T-cell (primary cell): Measurements from ENCODE around the gene TRIP12. TPM values are rescaled to one million over a fixed set of nuclear protein-coding genes. Genes with fewer than 3 reads are reported as not detected.

Experiments used
- ATAC-seq, 4 experiments: fragments of 200-7000 bp in 3 of 4; fragments of 150-1000 bp in 1 of 4; cut with Tn5 transposase; replicated peaks in 1 of 4; 1 replicate in 3 of 4; 2 replicates in 1 of 4; pipeline ENCODE4 v1.10.0; 2021; ENCODE audit warnings: moderate library complexity in 3 of 4, mild to moderate bottlenecking in 2 of 4, moderate number of reproducible peaks in 1 of 4
- CTCF ChIA-PET, 2 donors: fragments of 300-600 bp; sonication (Branson Sonifier 250); formaldehyde crosslinking; loops; one replicate each; lab custom pipeline; 2022; ENCODE audit warnings: antibody characterized with exemption in 2 of 2; lab: Charles Lee
- POLR2A ChIA-PET, 2 donors: fragments of 300-600 bp; sonication (Branson Sonifier 250); formaldehyde crosslinking; loops; one replicate each; lab custom pipeline; 2022; ENCODE audit warnings: antibody characterized with exemption in 2 of 2; lab: Charles Lee
- DNase-seq, 35 experiments: peaks; one replicate each; pipeline versions ENCODE4 v3.0.0 to v3.0.0-alpha.2; 2013 to 2023
- H3K27ac ChIP-seq: one replicate; pipeline ENCODE4 v1.5.1; 2013; ENCODE audit warnings: low read length
- H3K27me3 ChIP-seq, 2 experiments: replicated peaks in 1 of 2; 1 replicate in 1 of 2; 2 replicates in 1 of 2; pipeline versions ENCODE4 v1.6.1 to v1.7.0; 2013; ENCODE audit warnings: low read length in 1 of 2, mixed read lengths in 1 of 2; ENCODE audit not compliant: control insufficient read depth in 2 of 2, insufficient read depth in 2 of 2; ENCODE audit errors: extremely low read depth in 1 of 2
- H3K36me3 ChIP-seq, 2 donors: 1 replicate in 1 of 2; 2 replicates in 1 of 2; pipeline versions ENCODE4 v1.6.1 to v1.7.0; 2013; ENCODE audit warnings: low read length in 1 of 2; ENCODE audit not compliant: control insufficient read depth in 2 of 2, insufficient read depth in 1 of 2; ENCODE audit errors: extremely low read depth in 1 of 2
- H3K4me1 ChIP-seq, 2 experiments: 1 replicate in 1 of 2; 2 replicates in 1 of 2; pipeline versions ENCODE4 v1.6.1 to v1.7.0; 2013; ENCODE audit warnings: low read length in 2 of 2, mixed read lengths in 1 of 2; ENCODE audit not compliant: insufficient read depth in 2 of 2, control insufficient read depth in 1 of 2; ENCODE audit errors: extremely low read depth in 1 of 2
- H3K4me3 ChIP-seq, 2 donors: 1 replicate in 1 of 2; 2 replicates in 1 of 2; pipeline versions ENCODE4 v1.5.1 to v1.7.0; 2013; ENCODE audit warnings: mild to moderate bottlenecking in 2 of 2, low read length in 1 of 2, moderate library complexity in 1 of 2; ENCODE audit not compliant: control insufficient read depth in 1 of 2; ENCODE audit errors: extremely low read depth in 1 of 2
- H3K9me3 ChIP-seq: 2 replicates; pipeline ENCODE4 v1.7.0; 2013
- H3K27ac Mint-ChIP-seq, 2 donors: one replicate each; pipeline ENCODE4 v1.8.0; 2020 to 2021; ENCODE audit warnings: mild to moderate bottlenecking in 2 of 2, mixed read lengths in 2 of 2
- H3K27me3 Mint-ChIP-seq, 2 donors: one replicate each; pipeline ENCODE4 v1.8.0; 2021 to 2022; ENCODE audit warnings: mixed read lengths in 2 of 2
- H3K36me3 Mint-ChIP-seq: one replicate; pipeline ENCODE4 v1.8.0; 2021; ENCODE audit warnings: mixed read lengths
- H3K4me1 Mint-ChIP-seq, 3 donors: one replicate each; pipeline ENCODE4 v1.8.0; 2020 to 2022; ENCODE audit warnings: mixed read lengths in 3 of 3, mild to moderate bottlenecking in 1 of 3
- H3K4me3 Mint-ChIP-seq, 3 donors: one replicate each; pipeline ENCODE4 v1.8.0; 2020 to 2022; ENCODE audit warnings: mild to moderate bottlenecking in 3 of 3, mixed read lengths in 3 of 3, moderate library complexity in 3 of 3
- H3K9me3 Mint-ChIP-seq, 3 donors: one replicate each; pipeline ENCODE4 v1.8.0; 2020 to 2022; ENCODE audit warnings: mixed read lengths in 3 of 3
- WGBS: methylation state at CpG from one replicate; pipeline ENCODE4 v1.1.5; 2013; ENCODE audit warnings: missing lambda C conversion rate; ENCODE audit not compliant: insufficient coverage; 5-methylcytosine and 5-hydroxymethylcytosine counted together
- total RNA-seq, 35 experiments: library from RNA in 6 of 35; stranded (reverse) in 6 of 35; fragments of 120-200 nt in 1 of 35; gene quantifications; one replicate each; pipeline versions ENCODE4 v1.2.1 to v1.2.4 and lab custom pipeline; 2013 to 2026

The TRIP12 gene
- total RNA-seq, 5 donors from 2014 or later (not counting 1 experiment from before 2014, with no cell fraction given), result 185 to 219 (median 192) TPM

GRCh38 chr2:229715895-229716507 lies 205.8 kb downstream of the TRIP12 start:
- peaks cover 2% of the 10 kb centered on the region for H3K36me3 Mint-ChIP-seq
- Histone ChIP-seq H3K36me3 (no peaks in the 10 kb centered on the region), H3K4me3 (peak overlapping the region in 1 of 2 donors; percentile 23), H3K27me3 (peaks cover 26 to 32% of the 10 kb centered on the region in 2 experiments), H3K4me1 (peaks cover 2 to 24% of the 10 kb centered on the region in 2 experiments), H3K9me3 (no peaks in the 10 kb centered on the region), H3K27ac (no peak overlapping the region)
- peak in 12 of 35 experiments; percentile 3 to 50 (median 17) for DNase-seq
- 40% methylated on average over 1 of the region's 4 CpGs for WGBS
- POLR2A ChIA-PET, result no interaction called here
- peaks cover 7 to 16% (median 16%) of the 10 kb centered on the region in 3 donors for H3K4me1 Mint-ChIP-seq
- peaks cover 4 to 6% (median 6%) of the 10 kb centered on the region in 3 donors for H3K9me3 Mint-ChIP-seq
- H3K4me3 Mint-ChIP-seq, result peak overlapping the region; percentile 2 to 76 (median 55)
- no peak overlapping the region for H3K27ac Mint-ChIP-seq
- peaks cover 50 to 58% of the 10 kb centered on the region in 2 donors for H3K27me3 Mint-ChIP-seq
- CTCF ChIA-PET, result interaction anchor here in 1 of 2 donors (0.5 kb wide), 1 partner anchor 1401 kb away, joined by 3 read pairs; no protein-coding TSS in a partner anchor
- peak in 1 of 4 experiments; percentile 28 for ATAC-seq

DNA sequence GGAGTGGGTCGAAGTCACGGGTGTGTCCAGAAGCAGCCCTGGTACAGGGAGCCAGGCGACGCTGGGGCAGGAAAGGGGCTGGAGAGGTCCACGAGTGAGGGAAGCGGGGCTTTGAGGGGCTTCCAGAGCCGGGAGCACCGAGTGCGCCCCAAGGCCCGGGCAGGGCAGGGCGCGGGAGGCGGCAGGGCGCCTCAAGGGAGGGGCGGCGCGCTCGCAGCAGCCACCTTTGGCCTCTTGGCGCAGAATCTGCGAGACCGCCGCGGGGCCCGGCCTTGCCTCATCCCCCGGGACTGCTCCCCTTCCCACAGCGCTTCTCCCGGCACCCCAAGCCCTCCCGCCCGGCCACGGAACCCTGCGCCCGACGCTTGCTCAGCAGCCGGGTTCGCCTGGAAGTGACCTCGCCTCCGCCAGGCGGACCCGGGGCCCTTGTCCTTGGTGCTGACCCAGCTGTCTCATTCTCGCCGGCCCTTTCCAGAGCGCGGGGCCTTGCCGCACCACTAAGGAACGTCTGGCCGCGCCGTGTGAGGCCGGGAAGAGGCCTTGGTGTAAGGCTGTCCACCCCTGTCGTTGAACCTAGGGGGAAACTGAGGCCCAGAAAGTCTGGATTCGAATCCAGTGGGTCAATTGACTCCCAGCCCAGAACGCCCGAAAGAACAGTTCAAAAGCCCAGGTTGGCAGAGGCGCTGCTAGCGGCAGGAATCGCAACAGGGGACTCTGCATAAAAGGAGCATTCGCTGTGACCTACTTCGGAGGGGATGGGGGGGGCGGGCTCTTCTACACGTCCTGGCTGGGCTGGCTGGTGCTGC lies 206.9 kb downstream of the TRIP12 start:
- POLR2A ChIA-PET, result no interaction called here
- DNase-seq, result peak in 11 of 35 experiments; percentile 2 to 22 (median 13)
- CTCF ChIA-PET, result interaction anchor here in 1 of 2 donors (0.6 kb wide), 1 partner anchor 35 kb away, joined by 3 read pairs; no protein-coding TSS in a partner anchor
- no peaks in the 10 kb centered on the region for H3K36me3 ChIP-seq
- Mint-ChIP-seq H3K4me1 (peaks cover 7 to 16% (median 16%) of the 10 kb centered on the region in 3 donors), H3K27ac (no peak overlapping the region), H3K4me3 (peak overlapping the region; percentile 25 to 76 (median 50)), H3K36me3 (peaks cover 2% of the 10 kb centered on the region), H3K27me3 (peaks cover 59 to 65% of the 10 kb centered on the region in 2 donors), H3K9me3 (peaks cover 4 to 6% (median 6%) of the 10 kb centered on the region in 3 donors)
- H3K9me3 ChIP-seq, result no peaks in the 10 kb centered on the region
- H3K4me1 ChIP-seq, result peaks cover 2 to 24% of the 10 kb centered on the region in 2 experiments
- ATAC-seq, result peak; percentile 36 to 53 (median 38)
- H3K27me3 ChIP-seq, result peaks cover 30% of the 10 kb centered on the region in 2 experiments
- no peak overlapping the region for H3K27ac ChIP-seq
- H3K4me3 ChIP-seq, result peak overlapping the region; percentile 27 to 62
- 2% methylated on average over 58 of the region's 60 CpGs for WGBS

DNA sequence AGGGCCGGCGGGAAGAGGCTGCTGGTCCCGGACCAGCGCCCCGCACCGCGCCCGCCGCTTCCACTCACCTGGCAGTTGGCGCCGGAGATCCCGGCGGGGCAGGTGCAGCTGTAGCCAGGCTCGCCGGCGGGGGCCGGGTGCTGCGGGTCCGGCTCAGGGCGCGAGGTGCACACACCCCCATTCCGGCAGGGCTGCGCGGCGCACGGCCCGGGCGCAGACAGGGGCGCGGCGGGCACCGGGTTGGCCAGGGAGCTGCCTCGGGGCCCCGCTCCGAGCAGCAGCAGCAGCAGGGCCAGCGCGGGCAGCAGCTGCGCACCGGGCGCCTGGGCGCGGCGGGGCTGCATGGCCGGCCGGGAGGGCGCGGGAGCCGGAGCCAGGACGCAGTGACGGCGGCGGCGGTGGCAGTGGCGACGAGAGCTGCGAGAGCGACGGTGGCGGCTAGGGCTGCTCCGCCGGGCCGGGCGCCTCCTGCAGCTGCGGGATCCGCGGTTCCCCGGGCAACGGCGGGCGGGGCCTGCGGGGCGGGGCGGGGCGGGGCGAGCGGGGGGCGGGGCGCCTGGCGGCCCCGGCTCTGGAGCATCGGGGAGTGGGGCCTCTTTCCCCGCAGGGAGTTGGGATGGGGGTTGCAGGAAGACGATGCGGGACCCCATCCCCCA lies 207.6 kb downstream of the TRIP12 start, which contains the start of gene DNER:
Gene DNER (minus strand): TSS at position 476 of the 656 bp plus-strand sequence. CDS start 132 bp downstream, at position 344.
- H3K27me3 ChIP-seq, result peaks cover 30% of the 10 kb centered on the region in 2 experiments
- peak within 1 kb of the TSS; percentile 27 to 62 for H3K4me3 ChIP-seq
- H3K27ac Mint-ChIP-seq, result no peak within 1 kb of the TSS
- H3K27ac ChIP-seq, result no peak within 1 kb of the TSS
- H3K4me1 Mint-ChIP-seq, result peaks cover 7 to 16% (median 16%) of the 10 kb centered on the region in 3 donors
- DNase-seq (peak in 27 of 35 experiments; percentile 8 to 52 (median 24)), ATAC-seq (peak; percentile 76 to 85 (median 78))
- H3K9me3 Mint-ChIP-seq, result peaks cover 4 to 6% (median 6%) of the 10 kb centered on the region in 3 donors
- CTCF ChIA-PET, result interaction anchor here in 1 of 2 donors (0.6 kb wide), 1 partner anchor 944 kb away, joined by 3 read pairs; no protein-coding TSS in a partner anchor
- H3K27me3 Mint-ChIP-seq, result peaks cover 61 to 64% of the 10 kb centered on the region in 2 donors
- peak within 1 kb of the TSS; percentile 50 to 76 (median 52) for H3K4me3 Mint-ChIP-seq
- peaks cover 2 to 24% of the 10 kb centered on the region in 2 experiments for H3K4me1 ChIP-seq
- no peaks in the 10 kb centered on the region for H3K36me3 ChIP-seq
- POLR2A ChIA-PET, result no interaction called here
- H3K36me3 Mint-ChIP-seq, result peaks cover 2% of the 10 kb centered on the region
- no peaks in the 10 kb centered on the region for H3K9me3 ChIP-seq
- under 1% methylated on average over 64 of the region's 84 CpGs for WGBS

Other genes with a start within 250 kb of the TRIP12 start
- under 1 TPM in 2 of 5 donors, not detected in 3; 0.07 to 0.15 TPM for gene DNER, start 207.5 kb downstream of the TRIP12 start, total RNA-seq
- 1 to 10 TPM in 3 of 5 donors, under 1 TPM in 2; 0.62 to 1.6 (median 1.1) TPM for gene FBXO36, start 494 bp upstream of the TRIP12 start, total RNA-seq
- under 1 TPM; 0.12 to 0.60 (median 0.41) TPM for gene SLC16A14, start 146.9 kb upstream of the TRIP12 start, total RNA-seq